ENCODE data around the gene PARP3.
"Not testable (repeated sequence)": the region's sequence is repeated elsewhere in the genome, so short reads cannot be mapped to it uniquely, and the experiment has no call there.

The PARP3 gene

DNA sequence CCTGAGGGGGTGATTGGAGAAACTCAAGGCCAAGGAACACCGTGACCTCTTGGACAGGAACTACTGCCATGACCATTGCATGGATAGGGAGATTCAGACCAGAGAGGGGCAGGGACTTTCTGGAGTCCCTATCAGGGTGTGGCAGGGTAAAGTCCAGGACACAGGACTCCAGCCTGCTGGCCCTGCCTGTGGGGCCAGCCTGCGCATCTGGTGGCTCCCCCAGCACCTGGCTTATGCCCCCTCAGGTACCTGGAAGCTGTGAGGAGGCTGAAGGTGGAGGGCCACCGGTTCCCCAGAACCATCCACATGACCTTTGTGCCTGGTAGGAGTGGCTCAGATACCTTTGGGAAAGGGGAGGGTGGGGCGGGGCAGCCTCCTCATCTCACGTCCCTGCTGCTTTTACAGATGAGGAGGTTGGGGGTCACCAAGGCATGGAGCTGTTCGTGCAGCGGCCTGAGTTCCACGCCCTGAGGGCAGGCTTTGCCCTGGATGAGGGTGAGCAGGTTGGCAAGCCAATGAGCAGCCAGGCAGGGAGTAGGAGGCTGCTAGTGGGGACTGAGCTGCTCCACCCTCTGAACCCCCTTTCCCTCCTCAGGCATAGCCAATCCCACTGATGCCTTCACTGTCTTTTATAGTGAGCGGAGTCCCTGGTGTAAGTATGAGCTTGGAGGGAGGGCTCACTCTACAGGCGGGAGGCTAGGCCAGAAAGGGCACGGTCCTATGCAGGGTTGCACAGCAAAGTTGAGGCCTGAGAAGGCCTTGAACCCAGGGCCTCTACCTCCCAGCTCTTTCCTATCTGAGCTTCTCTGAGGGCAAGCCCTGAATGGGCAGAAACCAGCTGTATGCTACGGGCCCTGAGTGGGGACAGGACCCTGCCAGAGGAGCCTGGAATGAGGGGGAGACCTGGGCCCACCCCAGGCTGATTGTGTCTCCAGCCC is 44.1 kb downstream of the PARP3 start:
- DNase-seq: no peak

GRCh38 chr3:51987568-51987967 is 45.4 kb downstream of the PARP3 start:
- DNase-seq: no peak

GRCh38 chr3:51988286-51989146 is 46.4 kb downstream of the PARP3 start:
- no peak for DNase-seq

- DNase-seq: not testable (repeated sequence)
These were observed 48.4 kb downstream of the PARP3 start for GRCh38 chr3:51990501-51990971.

GRCh38 chr3:51992017-51992682 is 50.0 kb downstream of the PARP3 start:
- DNase-seq: no peak

- not testable (repeated sequence) for DNase-seq
These were observed 51.5 kb downstream of the PARP3 start for GRCh38 chr3:51993657-51994056.

DNA sequence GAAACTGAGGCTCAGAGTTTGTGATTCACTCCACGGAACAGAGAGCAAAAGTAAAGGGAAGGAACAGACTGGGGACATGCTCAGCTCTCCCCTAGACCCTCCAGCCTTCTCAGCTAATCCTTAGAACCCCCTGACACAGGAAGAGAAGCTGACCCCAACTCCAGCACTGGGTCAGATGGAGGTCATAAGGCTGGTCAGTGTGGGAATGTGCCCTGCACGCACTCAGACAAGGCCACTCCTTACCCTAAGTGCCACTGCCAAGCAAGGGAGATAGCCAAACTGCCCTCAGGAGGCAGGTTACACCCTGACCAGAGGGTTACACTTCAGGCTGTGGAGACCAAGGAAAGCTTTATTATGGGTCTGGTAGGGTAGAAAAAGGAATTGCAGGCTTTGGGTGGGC is 52.4 kb downstream of the PARP3 start:
- no peak for DNase-seq

DNA sequence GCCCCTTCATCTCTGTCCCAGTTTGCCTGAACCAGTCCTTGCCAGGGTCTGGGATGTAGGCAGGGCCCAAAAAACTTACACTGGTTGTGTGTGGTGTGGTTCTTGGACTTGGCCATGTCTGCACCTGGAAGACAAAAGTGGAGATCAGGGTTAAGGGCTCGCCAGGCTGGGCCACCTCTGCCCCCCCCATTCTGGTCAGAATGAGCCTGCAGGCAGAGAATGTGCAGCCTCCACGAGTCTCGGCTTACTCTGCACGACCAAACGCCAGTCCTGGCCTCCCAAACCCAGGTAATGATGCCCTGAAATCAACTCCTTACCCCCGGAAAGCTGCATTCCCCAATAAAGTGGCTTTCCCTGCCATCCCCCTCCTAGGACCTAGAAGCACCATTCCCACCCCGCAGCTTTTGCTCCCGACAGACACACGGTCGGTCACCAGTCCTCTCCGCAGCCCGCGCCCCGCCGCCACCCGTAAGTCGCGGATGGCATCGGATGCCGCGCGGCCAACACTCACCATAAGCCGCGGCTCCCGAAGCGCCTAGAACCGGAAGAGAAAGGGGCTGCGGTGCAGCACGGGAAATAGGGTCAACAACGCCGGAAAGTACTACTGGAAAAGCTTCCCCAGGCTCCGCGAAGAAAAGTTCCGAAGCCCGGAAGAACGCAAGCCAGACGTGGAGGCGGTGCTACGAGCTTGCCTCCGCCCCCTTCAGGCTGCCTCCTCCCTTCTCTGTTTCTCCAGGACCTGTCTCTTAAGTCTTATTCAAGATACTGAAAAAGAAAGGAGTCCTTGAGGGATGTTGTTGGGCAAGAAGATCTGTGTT is 53.4 kb downstream of the PARP3 start, which contains the start of gene RPL29:
Gene RPL29, minus strand, starts transcription at position 550 of the 818 bp plus-strand sequence. Its CDS starts 434 bp downstream, at position 116.
- peak; percentile 85 for DNase-seq

GRCh38 chr3:51997172-51997571 is 55.0 kb downstream of the PARP3 start:
- no peak for DNase-seq

DNA sequence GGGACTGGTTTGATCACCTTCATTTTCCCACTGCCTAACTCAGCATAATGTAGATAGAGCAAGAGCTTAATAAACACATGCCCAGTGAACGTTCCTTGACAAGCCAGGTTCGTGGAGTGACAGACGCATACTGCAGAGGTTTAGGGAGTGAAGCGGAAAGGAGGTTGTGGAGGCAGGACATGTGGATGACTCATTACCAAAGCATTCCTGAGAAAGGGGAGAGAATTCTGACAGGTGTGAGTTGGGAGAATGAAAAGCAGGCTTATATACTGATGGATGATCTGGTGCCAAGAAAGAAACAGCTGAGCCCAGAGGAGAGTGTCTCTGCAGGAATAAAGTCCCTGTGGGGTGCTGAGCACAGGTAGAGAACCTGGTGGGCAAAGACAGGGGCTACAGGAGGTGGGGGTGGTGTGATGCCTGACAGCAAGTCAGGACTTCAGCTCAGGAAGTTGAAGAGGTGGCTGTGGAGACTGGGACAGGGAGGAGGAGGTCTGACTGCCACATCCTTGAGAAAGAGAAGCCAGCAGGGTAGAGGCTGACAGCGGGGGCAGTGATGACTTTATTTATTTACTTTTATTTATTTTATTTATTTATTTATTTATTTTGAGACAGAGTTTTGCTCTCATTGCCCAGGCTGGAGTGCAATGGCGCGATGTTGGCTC is 55.9 kb downstream of the PARP3 start:
- no peak for DNase-seq

Data from GF-D8 (cell line).